HepG2 (cell line): ENCODE measurements around the gene CD276. TPM values are rescaled to one million over a fixed set of nuclear protein-coding genes. Genes with fewer than 3 reads are reported as not detected.

ENCODE experiments used
- AGO2 ChIP-seq: fragments of 200-400 bp; formaldehyde crosslinking; optimal IDR thresholded peaks from 2 replicates; pipeline ENCODE3; 2017; ENCODE audit warnings: mild to moderate bottlenecking, low read depth, low read length, moderate library complexity
- FOXO1 ChIP-seq: sonication (generic); formaldehyde crosslinking; IDR thresholded peaks from 2 replicates; pipeline ENCODE4 v1.4.0; 2020; ENCODE audit warnings: missing genetic modification reagents
- GABPB1 ChIP-seq: IDR thresholded peaks from 2 replicates; pipeline ENCODE4 v1.6.1; 2016; ENCODE audit warnings: mild to moderate bottlenecking, missing genetic modification reagents, moderate library complexity, missing compliant biosample characterization
- HNRNPLL ChIP-seq: fragments of 200-400 bp; formaldehyde crosslinking; IDR thresholded peaks from 2 replicates; pipeline ENCODE4 v1.6.1; 2017; ENCODE audit warnings: mild to moderate bottlenecking, low read depth, low read length; ENCODE audit not compliant: poor library complexity, severe bottlenecking
- ISL2 ChIP-seq: sonication (generic); formaldehyde crosslinking; IDR thresholded peaks from 2 replicates; pipeline ENCODE4 v1.5.0; 2020; ENCODE audit warnings: missing genetic modification reagents
- MTF2 ChIP-seq: sonication (generic); formaldehyde crosslinking; IDR thresholded peaks from 2 replicates; pipeline ENCODE4 v1.5.0; 2020; ENCODE audit warnings: missing genetic modification reagents, borderline replicate concordance
- NFATC3 ChIP-seq: sonication (generic); formaldehyde crosslinking; IDR thresholded peaks from 2 replicates; pipeline ENCODE4 v1.5.1; 2020; ENCODE audit warnings: mild to moderate bottlenecking, missing genetic modification reagents
- PATZ1 ChIP-seq: sonication (generic); formaldehyde crosslinking; IDR thresholded peaks from 2 replicates; pipeline ENCODE4 v1.4.0; 2020; ENCODE audit warnings: missing genetic modification reagents
- POGK ChIP-seq: sonication (generic); formaldehyde crosslinking; conservative IDR thresholded peaks from 2 replicates; pipeline ENCODE4 v1.8.0; 2022; ENCODE audit warnings: mild to moderate bottlenecking, moderate library complexity, missing genetic modification reagents
- REPIN1 ChIP-seq: sonication (generic); formaldehyde crosslinking; IDR thresholded peaks from 2 replicates; pipeline ENCODE4 v1.8.0; 2022; ENCODE audit warnings: missing genetic modification reagents, low read depth, mild to moderate bottlenecking, borderline replicate concordance
- ZBTB7B ChIP-seq: sonication (generic); formaldehyde crosslinking; IDR thresholded peaks from 2 replicates; pipeline ENCODE4 v1.4.0; 2020; ENCODE audit warnings: missing genetic modification reagents
- ZNF235 ChIP-seq: sonication (generic); formaldehyde crosslinking; IDR thresholded peaks from 2 replicates; pipeline ENCODE4 v1.8.1; 2023; ENCODE audit warnings: mild to moderate bottlenecking, missing genetic modification reagents, borderline replicate concordance
- ZNF274 ChIP-seq: sonication (generic); formaldehyde crosslinking; IDR thresholded peaks from 2 replicates; pipeline ENCODE4 v1.5.1; 2020; ENCODE audit warnings: mild to moderate bottlenecking, missing genetic modification reagents
- ZNF704 ChIP-seq: sonication (generic); formaldehyde crosslinking; IDR thresholded peaks from 2 replicates; pipeline ENCODE4 v1.8.1; 2023; ENCODE audit warnings: mild to moderate bottlenecking, inconsistent platforms, moderate library complexity, missing genetic modification reagents, borderline replicate concordance
- ZNF709 ChIP-seq: sonication (generic); formaldehyde crosslinking; IDR thresholded peaks from 2 replicates; pipeline ENCODE4 v1.5.0; 2020; ENCODE audit warnings: mild to moderate bottlenecking, missing genetic modification reagents
- polyA plus RNA-seq, 8 experiments: library from polyadenylated mRNA; depleted of rRNA in 3 of 8; stranded (reverse) in 7 of 8; unstranded in 1 of 8; fragments of >200 nt; fragmentation: Illumina TruSeq in 4 of 8; extraction: Trizol in 4 of 8; gene quantifications; 2 replicates each; pipeline versions ENCODE4 v1.2.1 to v1.2.3, GENCODE V29; 2011 to 2016; ENCODE audit warnings: low read depth in 4 of 8, missing spikeins in 1 of 8, mixed read lengths in 1 of 8; ENCODE audit not compliant: insufficient read depth in 1 of 8
- total RNA-seq, 5 experiments: library from RNA; depleted of rRNA; stranded (reverse); fragments of >200 nt; fragmentation: Illumina TruSeq; extraction: Trizol; gene quantifications; 2 replicates each; pipeline ENCODE4 v1.2.3, GENCODE V29; 2016; ENCODE audit warnings: low read depth in 1 of 5
- TF ChIP-seq, protein P1 (sequence below): sonication (generic); formaldehyde crosslinking; IDR thresholded peaks from 2 replicates; pipeline ENCODE4 v1.4.0; 2020; ENCODE audit warnings: missing genetic modification reagents
- TF ChIP-seq, protein P2 (sequence below): sonication (generic); formaldehyde crosslinking; IDR thresholded peaks from 2 replicates; pipeline ENCODE4 v1.8.0; 2023; ENCODE audit warnings: mild to moderate bottlenecking, missing genetic modification reagents
- TF ChIP-seq, protein P3 (sequence below): sonication (generic); formaldehyde crosslinking; IDR thresholded peaks from 2 replicates; pipeline ENCODE4 v1.5.0; 2020; ENCODE audit warnings: missing genetic modification reagents, mild to moderate bottlenecking, borderline replicate concordance

CD276 gene
- total and polyA plus RNA-seq, 2 of the 13 experiments (the other 11 are each of a cell fraction or from before 2014, with no cell fraction given): 24.6 to 55.2 TPM

- TF ChIP-seq ISL2 (CRISPR knock-in tag): no peak
- no peak for TF ChIP-seq NFATC3 (CRISPR knock-in tag)
- TF ChIP-seq, protein P1, sequence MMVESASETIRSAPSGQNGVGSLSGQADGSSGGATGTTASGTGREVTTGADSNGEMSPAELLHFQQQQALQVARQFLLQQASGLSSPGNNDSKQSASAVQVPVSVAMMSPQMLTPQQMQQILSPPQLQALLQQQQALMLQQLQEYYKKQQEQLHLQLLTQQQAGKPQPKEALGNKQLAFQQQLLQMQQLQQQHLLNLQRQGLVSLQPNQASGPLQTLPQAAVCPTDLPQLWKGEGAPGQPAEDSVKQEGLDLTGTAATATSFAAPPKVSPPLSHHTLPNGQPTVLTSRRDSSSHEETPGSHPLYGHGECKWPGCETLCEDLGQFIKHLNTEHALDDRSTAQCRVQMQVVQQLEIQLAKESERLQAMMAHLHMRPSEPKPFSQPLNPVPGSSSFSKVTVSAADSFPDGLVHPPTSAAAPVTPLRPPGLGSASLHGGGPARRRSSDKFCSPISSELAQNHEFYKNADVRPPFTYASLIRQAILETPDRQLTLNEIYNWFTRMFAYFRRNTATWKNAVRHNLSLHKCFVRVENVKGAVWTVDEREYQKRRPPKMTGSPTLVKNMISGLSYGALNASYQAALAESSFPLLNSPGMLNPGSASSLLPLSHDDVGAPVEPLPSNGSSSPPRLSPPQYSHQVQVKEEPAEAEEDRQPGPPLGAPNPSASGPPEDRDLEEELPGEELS: no peak
- no peak; the same call in 1 of the 2 replicates for TF ChIP-seq PATZ1 (CRISPR knock-in tag)
- TF ChIP-seq, protein P2, sequence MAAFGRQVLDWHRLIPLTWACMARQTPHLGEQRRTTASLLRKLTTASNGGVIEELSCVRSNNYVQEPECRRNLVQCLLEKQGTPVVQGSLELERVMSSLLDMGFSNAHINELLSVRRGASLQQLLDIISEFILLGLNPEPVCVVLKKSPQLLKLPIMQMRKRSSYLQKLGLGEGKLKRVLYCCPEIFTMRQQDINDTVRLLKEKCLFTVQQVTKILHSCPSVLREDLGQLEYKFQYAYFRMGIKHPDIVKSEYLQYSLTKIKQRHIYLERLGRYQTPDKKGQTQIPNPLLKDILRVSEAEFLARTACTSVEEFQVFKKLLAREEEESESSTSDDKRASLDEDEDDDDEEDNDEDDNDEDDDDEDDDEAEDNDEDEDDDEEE (CRISPR knock-in tag): 0 out of 2 replicates have a peak, but pooled peaks have one; percentile 55
- peak; percentile 70 for TF ChIP-seq ZNF709 (CRISPR knock-in tag)
- peak; percentile 57 for TF ChIP-seq AGO2
- TF ChIP-seq GABPB1 (CRISPR knock-in tag): peak; percentile 54; the same call in 1 of the 2 replicates
- 0 out of 2 replicates have a peak, but pooled peaks have one; percentile 45 for TF ChIP-seq POGK (CRISPR knock-in tag)
- no peak for TF ChIP-seq ZNF704 (CRISPR knock-in tag)
- TF ChIP-seq ZNF274 (CRISPR knock-in tag): no peak
- TF ChIP-seq MTF2 (CRISPR knock-in tag): no peak
- no peak for TF ChIP-seq REPIN1
- no peak for TF ChIP-seq FOXO1 (CRISPR knock-in tag)
- TF ChIP-seq, protein P3, sequence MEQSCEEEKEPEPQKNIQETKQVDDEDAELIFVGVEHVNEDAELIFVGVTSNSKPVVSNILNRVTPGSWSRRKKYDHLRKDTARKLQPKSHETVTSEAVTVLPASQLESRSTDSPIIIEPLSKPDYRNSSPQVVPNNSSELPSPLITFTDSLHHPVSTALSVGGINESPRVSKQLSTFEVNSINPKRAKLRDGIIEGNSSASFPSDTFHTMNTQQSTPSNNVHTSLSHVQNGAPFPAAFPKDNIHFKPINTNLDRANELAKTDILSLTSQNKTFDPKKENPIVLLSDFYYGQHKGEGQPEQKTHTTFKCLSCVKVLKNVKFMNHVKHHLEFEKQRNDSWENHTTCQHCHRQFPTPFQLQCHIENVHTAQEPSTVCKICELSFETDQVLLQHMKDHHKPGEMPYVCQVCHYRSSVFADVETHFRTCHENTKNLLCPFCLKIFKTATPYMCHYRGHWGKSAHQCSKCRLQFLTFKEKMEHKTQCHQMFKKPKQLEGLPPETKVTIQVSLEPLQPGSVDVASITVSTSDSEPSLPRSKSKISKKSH (CRISPR knock-in tag): 0 out of 2 replicates have a peak, but pooled peaks have one; percentile 34
- peak; percentile 53 for TF ChIP-seq HNRNPLL
- peak; percentile 40; the same call in 1 of the 2 replicates for TF ChIP-seq ZBTB7B (CRISPR knock-in tag)
- peak; percentile 60; the same call in 1 of the 2 replicates for TF ChIP-seq ZNF235 (CRISPR knock-in tag)
These were observed 635 bp downstream of the CD276 start (continued) for GRCh38 chr15:73684581-73685455.
